Endothelial cell of umbilical vein (primary cell): ENCODE data around the gene TRPV2. TPM values are rescaled to one million over a fixed set of nuclear protein-coding genes. Genes with fewer than 3 reads are reported as not detected.
"Not testable (repeated sequence)": the region's sequence is repeated elsewhere in the genome, so short reads cannot be mapped to it uniquely, and the experiment has no call there.

ENCODE experiments used
- BruUV-seq: library from RNA; stranded (reverse); fragments of 400-500 nt; replicated peaks from 2 replicates; lab custom pipeline; 2021; lab: Mats Ljungman, UMichigan
- CTCF ChIA-PET: fragments of 300-600, 350-600 bp; sonication (Branson Sonifier 250); formaldehyde crosslinking; loops from one replicate; lab custom pipeline; 2021; ENCODE audit warnings: antibody characterized with exemption, inconsistent platforms; lab: Charles Lee
- POLR2A ChIA-PET: fragments of 300-600, 350-600 bp; sonication (Branson Sonifier 250); formaldehyde crosslinking; loops from one replicate; lab custom pipeline; 2021; ENCODE audit warnings: antibody characterized with exemption, inconsistent platforms; lab: Charles Lee
- DNase-seq: peaks from one replicate; pipeline ENCODE4 v3.0.0-alpha.2; 2011; ENCODE audit warnings: low read depth, low spot score
- FAIRE-seq: peaks from 2 replicates; lab custom pipeline; 2011; peaks lifted over from hg19 to GRCh38; lab: Jason Lieb, UNC
- H2AFZ ChIP-seq: 2 replicates; pipeline ENCODE4 v1.6.0; 2012; ENCODE audit warnings: low read depth, low read length, control low read depth, inconsistent platforms
- H3K27ac ChIP-seq: 2 replicates; pipeline ENCODE4 v1.5.1; 2011; ENCODE audit warnings: low read depth, mild to moderate bottlenecking, control low read depth, low read length, moderate library complexity; ENCODE audit not compliant: insufficient read depth
- H3K27me3 ChIP-seq, 2 experiments: 2 replicates each; pipeline versions ENCODE4 v1.6.0 to v1.6.1; 2011; ENCODE audit warnings: low read length in 2 of 2, mixed read lengths in 1 of 2; ENCODE audit not compliant: control insufficient read depth in 2 of 2, insufficient read depth in 2 of 2
- H3K36me3 ChIP-seq, 2 experiments: 2 replicates in 1 of 2; 3 replicates in 1 of 2; pipeline ENCODE4 v1.5.1; 2011; ENCODE audit warnings: low read length in 2 of 2, mild to moderate bottlenecking in 1 of 2, moderate library complexity in 1 of 2; ENCODE audit not compliant: control insufficient read depth in 2 of 2, insufficient read depth in 2 of 2; ENCODE audit errors: extremely low read depth in 1 of 2
- H3K4me1 ChIP-seq: 3 replicates; pipeline ENCODE4 v1.5.1; 2011; ENCODE audit warnings: mild to moderate bottlenecking, low read length; ENCODE audit not compliant: control insufficient read depth, insufficient read depth; ENCODE audit errors: extremely low read depth
- H3K4me2 ChIP-seq: 2 replicates; pipeline ENCODE4 v1.6.1; 2011; ENCODE audit warnings: low read length, control low read depth, mixed read lengths; ENCODE audit not compliant: insufficient read depth
- H3K4me3 ChIP-seq, 3 experiments: fragments of 200-600 bp in 1 of 3; sonication (generic), shearing (Covaris generic) in 1 of 3; replicated peaks in 1 of 3; 2 replicates each; pipeline ENCODE4 v1.5.1; 2011 to 2016; ENCODE audit warnings: control low read depth in 3 of 3, low read length in 3 of 3, mild to moderate bottlenecking in 2 of 3, inconsistent platforms in 1 of 3, low read depth in 1 of 3, moderate library complexity in 1 of 3; ENCODE audit not compliant: insufficient read depth in 1 of 3
- H3K79me2 ChIP-seq: 2 replicates; pipeline ENCODE4 v1.6.0; 2012; ENCODE audit warnings: low read length, inconsistent platforms; ENCODE audit not compliant: control insufficient read depth, insufficient read depth
- H3K9ac ChIP-seq: replicated peaks from 2 replicates; pipeline ENCODE3; 2011; ENCODE audit warnings: low read length, control low read depth; ENCODE audit not compliant: insufficient read depth; ENCODE audit errors: extremely low read depth
- H3K9me1 ChIP-seq: replicated peaks from 3 replicates; pipeline ENCODE4 v1.6.0; 2011; ENCODE audit warnings: mild to moderate bottlenecking, low read length; ENCODE audit not compliant: control insufficient read depth, insufficient read depth; ENCODE audit errors: extremely low read depth
- H3K9me3 ChIP-seq: replicated peaks from 2 replicates; pipeline ENCODE4 v1.5.1; 2012; ENCODE audit warnings: low read length, inconsistent platforms; ENCODE audit not compliant: control insufficient read depth, insufficient read depth
- H4K20me1 ChIP-seq: replicated peaks from 2 replicates; pipeline ENCODE3; 2011; ENCODE audit warnings: mild to moderate bottlenecking, low read length; ENCODE audit not compliant: control insufficient read depth, insufficient read depth; ENCODE audit errors: extremely low read depth
- EZH2 ChIP-seq: IDR thresholded peaks from 2 replicates; pipeline ENCODE4 v1.6.1; 2012; ENCODE audit warnings: borderline replicate concordance, low read depth, mild to moderate bottlenecking, moderate library complexity, low read length, inconsistent platforms; ENCODE audit not compliant: severe bottlenecking
- dilution Hi-C: fragments of 300-500 bp; cut with MboI; formaldehyde crosslinking; loops from one replicate; pipeline ENCODE4 v1.15.0; 2019; ENCODE audit warnings: low sequenced_read_pairs; ENCODE audit not compliant: extremely low pct_ligation_motif_present
- intact Hi-C: fragments of 100-400 bp; cut with micrococcal nuclease; formaldehyde crosslinking; loops from one replicate; pipeline ENCODE4 v1.10.0; 2022
- polyA plus RNA-seq, 4 experiments: library from polyadenylated mRNA; depleted of rRNA in 3 of 4; stranded (reverse) in 3 of 4; unstranded in 1 of 4; fragments of >200 nt; gene quantifications; 2 replicates each; pipeline versions ENCODE4 v1.2.1 to v1.2.3, GENCODE V29; 2011 to 2012; ENCODE audit warnings: missing spikeins in 1 of 4
- total RNA-seq: library from RNA; stranded (reverse); gene quantifications from 2 replicates; pipeline ENCODE4 v1.2.3, GENCODE V29; 2021

The TRPV2 gene
- total and polyA plus RNA-seq, 2 donors (not counting 3 experiments of a cell fraction or from before 2014, with no cell fraction given) = 4.2 to 10.6 TPM

- Histone ChIP-seq H3K9me3 (no peaks in the 10 kb centered on the region), H3K9me1 (no peaks in the 10 kb centered on the region), H3K36me3 (peaks cover 28 to 35% of the 10 kb centered on the region in 2 experiments), H2AFZ (no peak overlapping the region), H3K4me1 (peaks cover 35% of the 10 kb centered on the region), H3K27ac (peak overlapping the region; percentile 67), H4K20me1 (peaks cover 11% of the 10 kb centered on the region), H3K9ac (peak overlapping the region; percentile 88), H3K79me2 (peaks cover 48% of the 10 kb centered on the region), H3K4me3 (peak overlapping the region; percentile 77 to 97 (median 89)), H3K27me3 (no peaks in the 10 kb centered on the region), H3K4me2 (peak overlapping the region; percentile 67)
- TF ChIP-seq EZH2 = no peak
- intact Hi-C loops = loop anchor here (1.0 to 10.0 kb wide), 3 partner anchors 53 to 975 kb away; partner anchors contain the start of gene UBB
- dilution Hi-C loops = no loop called here
- POLR2A ChIA-PET = interaction anchor here (0.9 to 1.7 kb wide), 2 partner anchors 21 to 59 kb away, joined by 5 to 8 read pairs; partner anchors contain the start of gene UBB
- CTCF ChIA-PET = interaction anchor here (1.1 to 4.5 kb wide), 6 partner anchors 10 to 83 kb away, joined by 3 to 33 read pairs (median 16); no protein-coding TSS in a partner anchor
- DNase-seq (peak; percentile 33), FAIRE-seq (peak; percentile 77)
- no TSS peak for BruUV-seq
These were observed 24.5 kb downstream of the TRPV2 start for GRCh38 chr17:16439811-16440351.

- intact Hi-C loops = loop anchor here (2.0 kb wide), 1 partner anchor 54 kb away; no protein-coding TSS in a partner anchor
- BruUV-seq, FAIRE-seq, dilution Hi-C loops, H3K27me3 ChIP-seq, H2AFZ ChIP-seq, DNase-seq, H3K9me3 ChIP-seq, H3K9me1 ChIP-seq: not testable (repeated sequence)
- peaks cover 48% of the 10 kb centered on the region for H3K79me2 ChIP-seq
- peak overlapping the region; percentile 67 for H3K4me2 ChIP-seq
- peaks cover 11% of the 10 kb centered on the region for H4K20me1 ChIP-seq
- H3K36me3 ChIP-seq = peaks cover 28 to 36% of the 10 kb centered on the region in 2 experiments
- CTCF ChIA-PET = interaction anchor here (1.1 to 4.5 kb wide), 5 partner anchors 11 to 82 kb away, joined by 3 to 33 read pairs (median 14); no protein-coding TSS in a partner anchor
- H3K4me1 ChIP-seq = peaks cover 35% of the 10 kb centered on the region
- POLR2A ChIA-PET = interaction anchor here (0.9 kb wide), 1 partner anchor 60 kb away, joined by 5 read pairs; the partner anchor contains the start of gene UBB
- peak overlapping the region; percentile 67 for H3K27ac ChIP-seq
- peak overlapping the region; percentile 88 for H3K9ac ChIP-seq
- H3K4me3 ChIP-seq = peak overlapping the region; percentile 77 to 97 (median 89)
These were observed 25.0 kb downstream of the TRPV2 start for GRCh38 chr17:16440354-16440753.
